Measurements from ENCODE around the gene CASS4.

The CASS4 gene

GRCh38 chr20:56437196-56437960, 25.3 kb downstream of the CASS4 start:
- Histone ChIP-seq H3K4me3 (no peak overlapping the region), H3K27ac (no peak overlapping the region), H3K9ac (ENCODE audit: insufficient read length) (no peak overlapping the region), H3K9me3 (ENCODE audit: low read depth, low read length) (no peaks in the 10 kb centered on the region), H3K36me3 (ENCODE audit: insufficient read depth, low read length) (no peaks in the 10 kb centered on the region)
- no peak for DNase-seq (ENCODE audit: low read depth, low spot score)
- TF ChIP-seq FOXP2 (optimal IDR thresholded peaks at IDR 0.05; ENCODE audit: control extremely low read depth, extremely low read length, insufficient read depth) = no peak
- no peak for TF ChIP-seq EZH2 (IDR thresholded peaks at IDR 0.05)
- TF ChIP-seq POLR2AphosphoS5 (IDR thresholded peaks at IDR 0.05; ENCODE audit: borderline replicate concordance, low read depth, low read length) = no peak

GRCh38 chr20:56438284-56438683, 26.2 kb downstream of the CASS4 start:
- no peak for DNase-seq (ENCODE audit: low read depth, low spot score)
- no peak for TF ChIP-seq FOXP2 (optimal IDR thresholded peaks at IDR 0.05; ENCODE audit: control extremely low read depth, extremely low read length, insufficient read depth)
- no peak for TF ChIP-seq EZH2 (IDR thresholded peaks at IDR 0.05)
- TF ChIP-seq POLR2AphosphoS5 (IDR thresholded peaks at IDR 0.05; ENCODE audit: borderline replicate concordance, low read depth, low read length) = no peak
- Histone ChIP-seq H3K9ac (ENCODE audit: insufficient read length) (no peak overlapping the region), H3K9me3 (ENCODE audit: low read depth, low read length) (no peaks in the 10 kb centered on the region), H3K36me3 (ENCODE audit: insufficient read depth, low read length) (no peaks in the 10 kb centered on the region), H3K27ac (no peak overlapping the region), H3K4me3 (no peak overlapping the region)

GRCh38 chr20:56439771-56440291, 27.8 kb downstream of the CASS4 start:
- Histone ChIP-seq H3K4me3 (no peak overlapping the region), H3K9ac (ENCODE audit: insufficient read length) (peak overlapping the region; percentile 19), H3K9me3 (ENCODE audit: low read depth, low read length) (no peaks in the 10 kb centered on the region), H3K27ac (peak overlapping the region; percentile 81), H3K36me3 (ENCODE audit: insufficient read depth, low read length) (no peaks in the 10 kb centered on the region)
- no peak for DNase-seq (ENCODE audit: low read depth, low spot score)
- TF ChIP-seq FOXP2 (optimal IDR thresholded peaks at IDR 0.05; ENCODE audit: control extremely low read depth, extremely low read length, insufficient read depth) (no peak), POLR2AphosphoS5 (IDR thresholded peaks at IDR 0.05; ENCODE audit: borderline replicate concordance, low read depth, low read length) (no peak), EZH2 (IDR thresholded peaks at IDR 0.05) (no peak)

DNA sequence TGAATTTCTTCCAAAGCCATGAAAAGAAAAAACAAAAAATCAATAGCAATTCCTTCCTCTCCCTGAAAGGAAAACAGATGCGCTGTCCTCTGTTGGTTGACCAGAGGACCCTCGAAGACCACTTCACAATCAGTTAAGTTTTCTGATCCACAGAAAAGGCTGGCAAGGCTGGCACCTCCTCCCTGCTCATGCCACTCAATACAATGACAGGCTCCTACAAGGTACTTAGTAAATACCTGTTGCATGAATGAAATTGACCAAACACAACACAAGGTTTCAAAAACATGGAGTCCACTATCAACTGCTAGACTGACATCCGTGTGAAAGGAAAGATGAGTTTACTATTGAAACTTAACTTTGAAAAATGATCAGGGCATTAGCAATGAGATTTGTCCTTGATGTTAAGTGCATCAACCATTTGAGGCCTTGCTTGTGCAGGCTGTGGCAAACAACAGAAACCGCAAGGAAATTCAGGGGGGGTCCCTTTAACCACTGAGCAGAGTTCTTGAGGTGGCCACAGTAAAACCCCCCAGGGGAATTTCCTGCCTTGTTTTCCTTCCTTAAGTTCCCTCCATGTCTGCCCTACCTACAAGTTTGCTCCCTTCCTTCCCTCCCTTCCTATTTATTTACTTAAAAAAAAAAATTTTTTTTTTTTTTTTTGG, 28.4 kb downstream of the CASS4 start:
- DNase-seq (ENCODE audit: low read depth, low spot score) = no peak
- peak overlapping the region; percentile 81 for H3K27ac ChIP-seq

DNA sequence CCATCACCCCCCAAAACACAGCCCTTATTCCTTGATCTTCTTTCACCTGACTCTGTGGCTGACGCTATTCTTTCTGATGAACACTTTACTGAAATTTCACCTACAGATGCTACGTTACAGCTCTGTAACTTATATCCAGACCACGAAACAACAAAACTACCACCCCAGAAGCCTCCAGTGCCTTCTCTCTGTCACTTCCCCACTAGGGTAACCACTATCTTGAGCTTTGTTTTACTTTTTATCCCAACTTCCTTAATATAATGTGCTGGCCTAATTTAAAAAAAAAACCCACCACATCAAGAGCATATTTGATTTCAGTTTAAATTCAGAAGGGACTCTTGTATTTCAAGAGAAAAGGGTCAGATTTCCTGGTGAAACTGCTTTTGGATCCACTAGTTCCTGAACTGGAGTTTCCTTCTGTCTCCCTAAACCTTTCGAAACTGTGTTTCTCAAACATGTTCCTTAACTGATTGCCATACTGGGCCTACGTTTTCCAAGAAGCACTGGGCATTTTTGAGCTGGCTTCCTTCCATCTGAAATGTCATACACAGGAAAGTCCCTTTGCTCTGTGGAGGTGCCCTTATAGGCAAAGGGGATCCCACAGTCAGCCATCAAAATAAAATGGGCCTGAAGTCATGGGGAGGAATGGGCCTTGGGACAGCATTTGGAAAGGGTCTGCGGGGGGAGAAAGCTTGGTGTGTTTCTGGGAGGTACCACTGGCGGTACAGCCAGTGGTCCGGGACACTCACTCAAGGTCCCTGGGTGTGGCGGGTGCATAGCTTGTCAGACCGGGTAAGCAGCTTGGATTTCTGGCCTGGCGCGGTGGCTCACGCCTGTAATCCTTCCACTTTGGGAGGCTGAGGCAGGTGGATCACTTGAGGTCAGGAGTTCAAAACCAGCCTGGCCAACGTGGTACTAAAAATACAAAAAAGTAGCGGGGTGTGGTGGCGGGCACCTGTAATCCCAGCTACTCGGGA, 30.6 kb downstream of the CASS4 start:
- Histone ChIP-seq H3K36me3 (ENCODE audit: insufficient read depth, low read length) (no peaks in the 10 kb centered on the region), H3K9ac (ENCODE audit: insufficient read length) (no peak overlapping the region), H3K9me3 (ENCODE audit: low read depth, low read length) (no peaks in the 10 kb centered on the region), H3K27ac (no peak overlapping the region), H3K4me3 (no peak overlapping the region)
- TF ChIP-seq EZH2 (IDR thresholded peaks at IDR 0.05) = no peak
- no peak for TF ChIP-seq FOXP2 (optimal IDR thresholded peaks at IDR 0.05; ENCODE audit: control extremely low read depth, extremely low read length, insufficient read depth)
- no peak for TF ChIP-seq POLR2AphosphoS5 (IDR thresholded peaks at IDR 0.05; ENCODE audit: borderline replicate concordance, low read depth, low read length)
- no peak for DNase-seq (ENCODE audit: low read depth, low spot score)

More for the DNA sequence above, 28.4 kb downstream of the CASS4 start:
- Histone ChIP-seq H3K9me3 (ENCODE audit: low read depth, low read length) (no peaks in the 10 kb centered on the region), H3K9ac (ENCODE audit: insufficient read length) (no peak overlapping the region), H3K36me3 (ENCODE audit: insufficient read depth, low read length) (no peaks in the 10 kb centered on the region), H3K4me3 (no peak overlapping the region)
- TF ChIP-seq FOXP2 (optimal IDR thresholded peaks at IDR 0.05; ENCODE audit: control extremely low read depth, extremely low read length, insufficient read depth) (no peak), EZH2 (IDR thresholded peaks at IDR 0.05) (no peak), POLR2AphosphoS5 (IDR thresholded peaks at IDR 0.05; ENCODE audit: borderline replicate concordance, low read depth, low read length) (no peak)

DNA sequence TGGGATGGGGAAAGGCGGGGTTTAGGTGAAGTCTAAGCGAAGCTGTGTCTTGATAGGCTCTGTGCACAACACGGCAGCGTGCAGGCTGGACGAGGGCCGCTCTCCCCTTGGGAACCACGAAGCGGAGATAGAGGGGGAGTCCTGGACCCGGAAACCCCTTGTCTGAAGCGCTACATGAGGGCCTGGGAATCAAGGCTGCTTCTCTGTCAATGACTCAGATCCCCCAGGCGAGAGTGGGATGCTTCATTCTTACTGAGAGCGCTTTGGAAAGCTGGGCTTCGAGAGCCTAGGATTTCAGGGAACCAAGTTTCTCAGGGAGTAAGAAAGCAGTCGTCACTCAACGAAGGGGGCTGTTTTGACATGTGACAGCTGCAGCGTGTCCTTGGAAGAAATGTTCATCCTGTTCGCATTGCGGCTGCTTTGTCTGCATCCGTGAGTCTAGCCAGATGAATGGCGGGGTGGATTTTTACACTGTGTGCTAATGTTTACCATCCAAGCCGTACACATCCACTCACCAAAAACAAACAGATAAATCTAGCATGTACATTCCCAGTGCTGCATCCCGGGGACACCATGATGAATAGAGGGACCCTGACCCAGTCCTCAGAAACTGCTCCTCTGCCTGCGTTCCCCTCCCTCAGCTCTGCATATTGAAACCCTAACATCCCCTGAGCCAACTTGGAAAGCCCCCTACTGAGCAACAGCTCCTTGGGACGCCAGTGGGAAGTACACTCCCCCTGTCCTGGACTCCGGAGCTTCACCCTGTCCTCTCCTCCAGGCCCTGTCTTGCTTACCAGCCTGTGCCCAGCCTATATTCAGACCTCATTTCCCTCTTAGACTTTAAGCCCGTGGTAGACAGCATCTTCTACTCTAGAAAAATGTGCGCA, 31.8 kb downstream of the CASS4 start:
- no peak for TF ChIP-seq FOXP2 (optimal IDR thresholded peaks at IDR 0.05; ENCODE audit: control extremely low read depth, extremely low read length, insufficient read depth)
- TF ChIP-seq POLR2AphosphoS5 (IDR thresholded peaks at IDR 0.05; ENCODE audit: borderline replicate concordance, low read depth, low read length) = no peak
- TF ChIP-seq EZH2 (IDR thresholded peaks at IDR 0.05) = no peak
- Histone ChIP-seq H3K4me3 (no peak overlapping the region), H3K9me3 (ENCODE audit: low read depth, low read length) (no peaks in the 10 kb centered on the region), H3K27ac (no peak overlapping the region), H3K36me3 (ENCODE audit: insufficient read depth, low read length) (no peaks in the 10 kb centered on the region), H3K9ac (ENCODE audit: insufficient read length) (no peak overlapping the region)
- no peak for DNase-seq (ENCODE audit: low read depth, low spot score)

DNA sequence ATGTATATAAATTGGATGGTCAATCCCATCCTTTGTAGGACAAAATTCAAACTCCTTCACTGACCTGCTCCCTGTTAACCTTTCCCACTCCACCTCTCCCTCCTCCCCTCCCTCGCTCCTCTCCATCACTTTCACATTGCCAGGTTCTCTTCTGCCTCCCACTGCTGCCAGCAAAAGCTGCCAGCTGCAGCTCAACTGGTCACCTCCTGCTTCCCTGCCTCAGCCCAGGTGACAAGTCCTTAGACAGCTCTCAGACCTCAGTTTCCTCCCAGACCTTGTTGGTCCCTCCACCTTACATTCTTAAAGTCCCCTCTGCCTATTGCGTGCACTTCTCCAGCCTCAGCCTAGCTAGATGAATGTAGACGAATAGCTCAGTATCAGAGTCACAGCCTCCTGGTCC, 33.1 kb downstream of the CASS4 start:
- no peak overlapping the region for H3K4me3 ChIP-seq
- TF ChIP-seq POLR2AphosphoS5 (IDR thresholded peaks at IDR 0.05; ENCODE audit: borderline replicate concordance, low read depth, low read length) (no peak), EZH2 (IDR thresholded peaks at IDR 0.05) (no peak), FOXP2 (optimal IDR thresholded peaks at IDR 0.05; ENCODE audit: control extremely low read depth, extremely low read length, insufficient read depth) (no peak)
- no peaks in the 10 kb centered on the region for H3K9me3 ChIP-seq (ENCODE audit: low read depth, low read length)

More for the DNA sequence above, 33.1 kb downstream of the CASS4 start:
- Histone ChIP-seq H3K27ac (no peak overlapping the region), H3K9ac (ENCODE audit: insufficient read length) (no peak overlapping the region), H3K36me3 (ENCODE audit: insufficient read depth, low read length) (no peaks in the 10 kb centered on the region)
- DNase-seq (ENCODE audit: low read depth, low spot score) = no peak
